ENCODE results near the gene HDAC7.

HDAC7 gene

GRCh38 chr12:47776471-47777143, 43.1 kb downstream of the HDAC7 start:
- no peak for DNase-seq

DNA sequence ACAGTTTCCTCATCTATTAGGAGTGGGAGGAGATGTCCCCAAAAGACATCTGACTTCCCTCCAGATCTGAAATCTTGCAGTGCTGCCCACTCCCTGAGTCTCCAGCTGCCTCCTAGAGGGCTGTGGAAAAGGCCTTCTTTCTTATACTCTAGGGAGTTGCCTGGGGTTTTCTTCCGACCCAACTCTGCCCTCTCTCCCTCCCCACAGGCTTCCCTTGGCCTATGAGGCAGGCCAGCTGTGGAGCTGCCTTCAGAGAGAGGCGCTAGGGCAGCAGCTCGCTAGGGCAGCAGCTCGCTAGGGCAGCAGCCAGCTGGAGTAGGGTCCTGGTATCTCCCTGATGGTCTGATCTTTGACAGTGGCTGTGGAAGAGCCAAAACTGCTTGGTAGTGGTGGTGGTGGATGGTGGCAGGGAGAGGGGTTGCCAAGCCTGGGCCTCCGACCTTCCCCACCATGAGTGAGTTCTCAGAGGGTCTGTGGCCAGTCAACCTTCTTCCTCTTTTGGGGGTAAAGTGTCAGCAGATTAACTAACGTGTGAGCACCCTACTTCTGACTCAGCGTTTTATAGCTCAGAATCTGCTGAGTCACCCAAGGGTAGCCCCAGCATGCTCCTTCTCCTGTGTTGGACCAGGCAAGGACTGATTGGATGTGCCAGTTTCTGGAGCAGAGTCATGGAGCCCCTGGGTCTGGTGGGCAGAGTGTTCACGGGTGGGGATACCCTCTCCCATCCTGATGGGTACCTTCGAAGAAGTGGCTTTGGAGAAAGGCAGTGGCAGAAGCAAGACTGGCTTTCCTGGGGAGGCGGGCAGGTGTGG, 44.4 kb downstream of the HDAC7 start:
- DNase-seq, result no peak

DNA sequence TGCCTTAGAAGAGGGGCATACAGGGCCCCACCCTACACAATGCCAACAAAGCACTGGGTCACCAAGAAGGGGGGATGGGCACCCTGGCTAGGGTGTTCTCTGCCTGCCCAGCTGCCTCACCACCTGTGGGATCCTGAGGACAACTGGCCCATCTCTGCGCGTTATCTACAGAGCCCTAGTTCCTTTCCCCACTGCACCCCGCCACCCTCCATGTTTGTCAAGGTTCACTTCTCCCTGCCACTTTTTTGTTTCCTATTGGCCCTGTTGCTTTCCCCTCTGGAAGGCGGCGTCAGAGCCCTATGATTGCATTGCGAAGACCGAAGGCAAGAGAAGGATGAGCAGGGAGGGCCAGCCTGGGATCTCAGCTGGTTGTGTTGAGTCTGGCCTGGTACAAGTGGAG, 45.0 kb downstream of the HDAC7 start:
- no peak for DNase-seq

GRCh38 chr12:47773858-47774580, 45.7 kb downstream of the HDAC7 start:
- no peak for DNase-seq

GRCh38 chr12:47773062-47773857, 46.4 kb downstream of the HDAC7 start, which contains the start of gene SLC48A1:
SLC48A1 (plus strand) TSS chr12:47773238; CDS start chr12:47773305, 67 bp downstream.
- DNase-seq, result peak; percentile 55

- no peak for DNase-seq
These were observed 47.0 kb downstream of the HDAC7 start for GRCh38 chr12:47772738-47773061.

DNA sequence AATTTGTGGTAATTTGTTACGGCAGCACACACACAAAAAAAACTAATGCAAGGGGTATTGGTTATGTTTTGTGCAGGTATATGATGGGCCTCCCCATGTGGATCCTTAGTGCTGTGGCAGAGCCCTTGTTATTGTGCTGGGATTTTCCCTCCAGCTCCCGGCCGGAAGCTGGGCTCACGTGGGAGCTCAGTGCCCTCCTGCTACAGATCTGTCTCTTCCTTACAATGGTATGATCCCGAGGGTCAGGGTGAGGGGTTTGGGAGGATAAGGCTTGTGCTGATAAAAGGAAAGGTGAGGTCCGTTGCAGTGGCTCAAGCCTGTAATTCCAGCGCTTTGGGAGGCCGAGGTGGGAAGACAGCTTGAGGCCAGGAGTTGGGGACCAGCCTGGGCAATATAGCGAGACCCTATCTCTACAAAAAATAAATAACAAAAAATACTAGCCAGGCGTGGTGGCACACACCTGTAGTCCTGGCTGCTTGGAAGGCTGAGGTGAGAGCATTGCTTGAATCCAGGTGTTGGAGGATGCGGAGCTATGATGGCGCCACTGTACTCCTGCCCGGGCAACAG, 47.5 kb downstream of the HDAC7 start:
- no peak for DNase-seq

- DNase-seq, result no peak
These were observed 48.4 kb downstream of the HDAC7 start for GRCh38 chr12:47771304-47771703.

DNA sequence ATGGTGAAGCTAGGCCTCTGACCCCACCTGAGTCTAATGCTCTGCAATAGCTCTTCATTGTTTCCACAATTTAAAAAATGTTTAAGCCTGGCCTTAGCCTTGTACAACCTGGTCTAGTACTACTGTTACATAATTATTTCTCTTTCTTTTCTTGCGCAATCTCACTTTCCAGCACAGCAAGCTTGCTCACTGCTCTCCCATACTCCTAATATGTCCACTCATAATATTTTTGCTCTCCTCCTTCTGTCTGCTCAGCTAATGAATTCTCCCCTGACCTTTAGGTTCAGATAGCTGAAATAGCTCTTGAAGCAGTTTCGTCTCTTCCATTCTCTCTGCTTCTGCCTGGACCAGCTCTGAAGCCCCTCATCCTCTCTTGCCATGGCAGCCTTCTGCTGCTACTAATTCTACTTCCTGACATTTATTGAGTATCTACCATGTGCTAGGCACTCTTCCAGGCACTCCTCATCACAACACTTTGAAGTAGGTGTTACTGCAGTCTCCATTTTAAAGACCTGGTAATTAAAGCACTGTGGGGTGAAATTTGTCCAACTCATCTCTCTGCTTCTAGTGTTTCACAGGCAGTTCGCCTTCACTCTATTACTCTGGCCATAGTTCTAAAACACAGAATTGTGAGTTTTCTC, 49.5 kb downstream of the HDAC7 start:
- DNase-seq, result no peak

GRCh38 chr12:47769234-47770085, 50.2 kb downstream of the HDAC7 start:
- DNase-seq, result no peak

- DNase-seq, result no peak
These were observed 51.3 kb downstream of the HDAC7 start for GRCh38 chr12:47768323-47768811.

DNA sequence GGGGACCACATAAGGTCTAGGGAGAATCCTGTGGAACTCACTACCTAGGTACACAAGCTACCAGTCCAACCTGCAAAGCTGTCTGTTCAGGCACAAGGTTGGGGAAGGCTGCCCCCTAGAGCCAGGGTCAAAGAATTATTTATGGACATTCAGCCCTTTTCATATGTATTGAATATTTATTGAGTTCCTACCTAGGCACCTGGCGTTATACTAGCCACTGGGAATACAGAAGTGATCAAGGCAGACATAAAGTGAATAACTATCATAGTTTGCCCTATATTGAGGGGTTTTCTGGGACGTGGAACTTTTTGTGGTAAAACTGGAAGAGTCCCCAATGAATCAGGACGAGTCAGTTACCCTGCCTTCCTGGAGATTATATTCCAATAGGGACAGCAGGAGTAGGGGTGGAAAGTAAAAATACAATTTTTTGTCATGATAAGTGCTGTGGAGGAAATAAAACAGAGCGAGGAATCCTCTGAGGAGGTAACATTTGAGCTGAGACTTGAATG, 52.4 kb downstream of the HDAC7 start:
- DNase-seq, result no peak

DNA sequence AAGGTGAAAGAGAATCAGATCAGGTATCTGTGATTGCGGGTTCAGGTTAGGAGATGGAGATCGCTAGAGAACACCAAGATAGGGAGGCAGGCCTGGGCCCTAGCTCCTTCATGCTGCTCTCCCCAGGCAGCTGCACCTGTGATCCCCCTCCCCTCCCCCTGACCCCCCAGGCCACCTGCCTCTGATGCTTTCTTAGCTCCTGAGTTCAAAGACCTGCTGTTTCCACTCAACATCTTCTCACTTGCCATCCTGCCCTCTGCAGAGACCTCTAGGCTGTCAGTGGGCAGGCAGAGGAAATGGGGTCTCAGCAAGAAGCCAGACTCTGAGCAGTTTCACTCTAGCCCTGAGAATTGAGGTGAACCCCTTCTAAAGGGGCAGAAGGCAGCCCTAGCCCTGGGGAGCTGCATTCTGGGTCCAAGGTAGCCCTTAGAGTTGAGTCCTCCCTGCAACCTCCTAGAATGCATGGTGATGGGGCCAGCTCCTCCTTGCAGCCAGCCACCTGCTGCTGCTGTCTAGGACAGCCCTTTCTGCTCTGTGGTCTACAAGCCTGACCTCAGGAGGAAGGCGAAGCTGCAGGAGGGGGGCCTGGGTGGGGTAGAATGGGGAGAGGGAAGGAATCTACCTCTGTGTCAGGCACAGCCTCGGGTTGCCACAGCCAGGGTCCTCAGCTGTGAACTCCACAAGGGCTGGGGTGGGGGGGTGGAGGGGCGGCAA, 53.0 kb downstream of the HDAC7 start:
- no peak for DNase-seq

DNA sequence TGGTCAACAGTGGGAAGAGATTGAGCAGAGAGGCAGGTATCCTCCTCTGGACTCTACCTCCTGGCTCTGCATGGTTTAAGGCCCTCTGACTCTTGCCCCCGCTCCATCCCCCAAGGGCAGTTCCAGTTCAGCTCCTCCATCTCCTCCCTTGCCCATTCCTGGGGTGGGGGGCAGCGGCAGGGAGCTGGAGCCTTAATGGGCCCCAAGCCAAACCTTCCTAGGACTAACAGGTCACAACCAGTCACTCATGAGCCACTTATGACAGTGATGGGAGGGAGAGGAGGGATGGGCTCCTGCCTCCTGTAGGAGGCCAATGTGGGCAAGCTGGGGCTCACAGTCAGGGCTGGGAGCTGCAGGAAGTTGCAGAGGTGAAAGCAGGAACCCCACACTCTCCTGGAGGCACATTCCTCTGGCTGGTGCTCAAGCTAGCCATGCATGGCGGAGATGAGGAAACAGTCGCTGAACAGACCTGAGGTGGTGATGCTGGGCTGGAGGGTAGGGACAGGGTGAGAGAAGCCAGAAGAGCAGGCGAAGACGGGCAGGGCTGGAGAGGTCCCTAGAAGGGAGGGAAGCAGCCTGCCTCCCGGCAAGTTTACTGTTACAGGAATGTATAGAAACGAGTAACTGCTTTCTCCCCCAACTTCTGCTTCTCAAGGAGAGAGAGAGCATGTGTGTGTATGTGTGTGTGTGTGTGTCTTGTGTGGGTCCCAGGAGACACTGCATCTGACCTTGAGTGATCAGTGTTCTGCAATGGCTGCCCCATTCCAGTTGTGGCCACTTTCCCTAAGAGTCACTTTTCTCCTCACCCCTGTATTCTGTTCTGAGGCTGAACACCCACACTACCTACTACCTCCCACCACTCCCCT, 56.0 kb downstream of the HDAC7 start:
- DNase-seq, result no peak

DNA sequence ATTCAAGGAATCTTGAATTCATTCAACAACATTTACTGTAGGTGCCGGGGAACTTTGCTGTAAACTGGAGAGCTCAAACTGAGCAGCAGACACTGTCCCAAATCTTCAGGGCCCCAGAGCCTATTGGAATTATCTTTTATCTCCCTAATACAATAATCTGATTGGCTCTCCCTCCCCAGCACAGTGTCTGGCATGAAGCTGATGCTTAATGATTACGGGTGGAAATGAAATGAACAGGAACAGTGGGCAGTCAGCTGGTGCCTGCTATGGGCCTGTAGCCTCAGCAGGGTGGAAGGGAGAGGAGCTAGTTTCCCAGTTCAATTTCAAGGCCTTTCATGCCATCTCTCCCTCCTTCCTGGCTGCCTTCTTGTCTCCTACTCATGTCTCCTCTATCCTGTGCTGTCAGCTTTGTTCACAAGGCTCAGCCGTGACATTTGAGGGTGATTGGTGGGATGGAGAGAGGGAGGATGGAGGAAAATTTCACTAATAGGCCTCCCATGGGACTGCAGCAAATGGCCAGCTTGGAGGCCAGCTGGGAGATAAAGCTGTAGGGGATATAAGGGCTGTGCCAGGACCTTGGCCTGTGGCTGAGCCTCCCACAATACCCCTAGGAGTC, 56.7 kb downstream of the HDAC7 start:
- DNase-seq, result no peak

DNA sequence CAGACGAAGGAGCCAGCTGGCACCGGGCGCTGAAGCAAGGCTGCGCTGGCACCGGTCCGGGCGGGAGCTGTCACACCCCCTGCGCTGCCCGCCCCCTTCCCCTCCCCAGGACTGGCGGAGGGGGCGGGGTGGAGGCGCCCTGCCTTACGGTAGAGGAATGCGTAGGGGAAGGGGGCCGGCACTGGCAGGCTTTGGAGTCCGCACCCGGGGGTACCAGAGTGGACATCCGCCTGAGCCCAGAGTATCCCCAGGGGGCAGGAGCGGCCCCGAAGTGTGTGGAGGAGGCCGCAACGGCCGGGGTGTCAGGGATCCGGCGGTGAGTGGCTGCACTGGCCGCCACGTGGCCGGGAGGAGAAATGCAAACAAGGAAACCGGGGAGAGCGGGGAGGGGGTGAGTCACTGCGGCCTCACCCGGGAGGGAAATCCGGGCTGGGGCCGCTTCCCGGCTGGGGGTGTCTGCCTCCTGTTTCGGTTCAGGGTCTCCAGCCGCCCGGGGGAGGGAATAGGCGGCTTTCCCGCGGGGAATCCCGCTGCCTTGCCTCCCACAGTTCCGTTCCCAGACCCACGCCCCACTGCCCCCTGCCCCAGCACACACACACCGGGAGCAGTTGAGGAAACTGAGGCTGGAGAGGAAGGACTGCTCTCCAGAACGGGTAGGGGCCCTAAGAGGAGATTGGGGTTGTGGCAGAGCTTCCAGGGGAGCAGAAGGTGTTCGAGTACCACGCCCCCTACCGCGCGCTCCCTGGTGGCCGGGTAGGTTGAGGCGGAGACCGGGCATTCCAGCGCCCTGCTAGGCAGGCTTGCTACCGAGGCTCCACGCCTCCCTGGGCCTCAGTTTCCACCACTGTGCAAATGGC, 60.6 kb downstream of the HDAC7 start, which contains the start of gene RAPGEF3:
Gene RAPGEF3 (minus strand): TSS at position 47 of the 857 bp plus-strand sequence. CDS start 324 bp downstream, outside the sequence.
- DNase-seq, result peak; percentile 45

GRCh38 chr12:47758584-47758833, 61.2 kb downstream of the HDAC7 start:
- DNase-seq, result no peak
